ENCODE measurements around the gene PTPRK. TPM values are rescaled to one million over a fixed set of nuclear protein-coding genes. Genes with fewer than 3 reads are reported as not detected.

Gene PTPRK
- total and polyA plus RNA-seq, 2 experiments from 2014 or later = 26.9 to 56.4 TPM

DNA sequence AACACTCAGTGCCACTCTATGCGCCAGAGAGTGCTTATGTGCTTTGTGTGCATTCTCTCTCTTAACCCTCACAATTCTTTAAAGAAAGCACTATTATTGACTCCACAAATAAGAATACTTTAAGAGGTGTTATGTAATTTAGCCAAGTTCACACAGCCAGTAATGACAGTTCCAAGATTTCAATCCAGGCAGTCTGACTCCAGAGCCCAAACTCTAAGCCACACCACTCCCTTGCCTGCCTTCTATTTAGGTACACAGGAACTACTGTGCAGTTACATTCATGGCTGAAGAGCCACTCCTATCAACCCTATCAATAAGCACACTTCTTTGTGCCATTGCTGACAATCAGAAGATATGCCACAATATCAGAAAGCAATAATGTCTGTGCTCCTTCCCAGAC, 93.3 kb downstream of the PTPRK start:
- no peak for DNase-seq (ENCODE audit: low spot score)
- Mint-ChIP-seq H3K9me3 (no peaks in the 10 kb centered on the region), H3K4me1 (peaks cover 20% of the 10 kb centered on the region), H3K4me3 (no peak overlapping the region), H3K27ac (no peak overlapping the region), H3K36me3 (ENCODE audit: low read depth) (no peaks in the 10 kb centered on the region), H3K27me3 (ENCODE audit: insufficient read depth, low read depth, poor library complexity) (peaks cover 2% of the 10 kb centered on the region)
- H3K27ac ChIP-seq (ENCODE audit: low read depth) = no peak overlapping the region
- no peaks in the 10 kb centered on the region for H3K9me2 ChIP-seq (ENCODE audit: insufficient read depth)
- no peaks in the 10 kb centered on the region for H3K27me3 ChIP-seq (ENCODE audit: insufficient read depth)
- no peaks in the 10 kb centered on the region for H3K36me3 ChIP-seq (ENCODE audit: insufficient read depth)
- H3K4me3 ChIP-seq = no peak overlapping the region
- H2AFZ ChIP-seq = no peak overlapping the region
- peaks cover 6% of the 10 kb centered on the region; the same call in 1 of the 2 replicates for H4K20me1 ChIP-seq (replicated peaks; ENCODE audit: insufficient read depth)
- no peaks in the 10 kb centered on the region for H3F3A ChIP-seq (replicated peaks; ENCODE audit: low read depth)
- peaks cover 29% of the 10 kb centered on the region for H3K79me2 ChIP-seq (replicated peaks; ENCODE audit: insufficient read depth)
- no peak for ATAC-seq
- TF ChIP-seq EZH2phosphoT487 (IDR thresholded peaks at IDR 0.05; ENCODE audit: unreplicated experiment) (no peak), POLR2AphosphoS5 (IDR thresholded peaks at IDR 0.05; ENCODE audit: low read depth) (no peak), ZNF114 (CRISPR knock-in tag; IDR thresholded peaks at IDR 0.05) (no peak), CREB1 (CRISPR knock-in tag; IDR thresholded peaks at IDR 0.05; ENCODE audit: low read depth) (no peak)
- no peak overlapping the region for H3K4me2 ChIP-seq
- peaks cover 18% of the 10 kb centered on the region for H3K4me1 ChIP-seq (ENCODE audit: insufficient read depth)

DNA sequence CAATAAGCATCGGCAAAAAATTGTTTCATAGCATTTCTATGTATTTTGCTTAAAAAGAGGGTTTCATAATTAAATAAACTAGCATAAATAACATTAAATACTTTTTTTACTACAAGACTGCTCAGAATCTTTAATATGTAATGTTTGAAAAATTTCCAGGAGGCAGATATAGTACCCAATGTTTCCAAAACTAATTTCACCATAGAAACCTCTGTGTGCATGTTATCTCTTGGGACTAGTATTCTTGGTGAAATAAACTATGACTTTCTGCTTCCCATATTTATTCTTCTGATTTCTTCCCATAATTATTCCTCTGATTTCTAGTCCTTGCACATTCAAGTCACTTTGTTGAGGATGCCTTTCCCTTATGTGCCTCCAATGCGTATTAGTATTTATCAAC, 94.5 kb downstream of the PTPRK start:
- Mint-ChIP-seq H3K9me3 (no peaks in the 10 kb centered on the region), H3K36me3 (ENCODE audit: low read depth) (no peaks in the 10 kb centered on the region), H3K27ac (no peak overlapping the region), H3K27me3 (ENCODE audit: insufficient read depth, low read depth, poor library complexity) (peaks cover 2% of the 10 kb centered on the region), H3K4me3 (no peak overlapping the region), H3K4me1 (peaks cover 17% of the 10 kb centered on the region)
- no peaks in the 10 kb centered on the region for H3K9me2 ChIP-seq (ENCODE audit: insufficient read depth)
- H3K27me3 ChIP-seq (ENCODE audit: insufficient read depth) = no peaks in the 10 kb centered on the region
- ATAC-seq = no peak
- DNase-seq (ENCODE audit: low spot score) = no peak
- no peaks in the 10 kb centered on the region for H3K36me3 ChIP-seq (ENCODE audit: insufficient read depth)
- no peak overlapping the region for H3K4me3 ChIP-seq
- no peak overlapping the region for H3K4me2 ChIP-seq
- H3K79me2 ChIP-seq (replicated peaks; ENCODE audit: insufficient read depth) = peaks cover 36% of the 10 kb centered on the region
- no peak overlapping the region for H2AFZ ChIP-seq
- H3K4me1 ChIP-seq (ENCODE audit: insufficient read depth) = peaks cover 10% of the 10 kb centered on the region
- TF ChIP-seq, protein P1, sequence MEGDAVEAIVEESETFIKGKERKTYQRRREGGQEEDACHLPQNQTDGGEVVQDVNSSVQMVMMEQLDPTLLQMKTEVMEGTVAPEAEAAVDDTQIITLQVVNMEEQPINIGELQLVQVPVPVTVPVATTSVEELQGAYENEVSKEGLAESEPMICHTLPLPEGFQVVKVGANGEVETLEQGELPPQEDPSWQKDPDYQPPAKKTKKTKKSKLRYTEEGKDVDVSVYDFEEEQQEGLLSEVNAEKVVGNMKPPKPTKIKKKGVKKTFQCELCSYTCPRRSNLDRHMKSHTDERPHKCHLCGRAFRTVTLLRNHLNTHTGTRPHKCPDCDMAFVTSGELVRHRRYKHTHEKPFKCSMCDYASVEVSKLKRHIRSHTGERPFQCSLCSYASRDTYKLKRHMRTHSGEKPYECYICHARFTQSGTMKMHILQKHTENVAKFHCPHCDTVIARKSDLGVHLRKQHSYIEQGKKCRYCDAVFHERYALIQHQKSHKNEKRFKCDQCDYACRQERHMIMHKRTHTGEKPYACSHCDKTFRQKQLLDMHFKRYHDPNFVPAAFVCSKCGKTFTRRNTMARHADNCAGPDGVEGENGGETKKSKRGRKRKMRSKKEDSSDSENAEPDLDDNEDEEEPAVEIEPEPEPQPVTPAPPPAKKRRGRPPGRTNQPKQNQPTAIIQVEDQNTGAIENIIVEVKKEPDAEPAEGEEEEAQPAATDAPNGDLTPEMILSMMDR (conservative IDR thresholded peaks at IDR 0.05; ENCODE audit: low read depth in 2 of 2) = no peak
- TF ChIP-seq, protein P2, sequence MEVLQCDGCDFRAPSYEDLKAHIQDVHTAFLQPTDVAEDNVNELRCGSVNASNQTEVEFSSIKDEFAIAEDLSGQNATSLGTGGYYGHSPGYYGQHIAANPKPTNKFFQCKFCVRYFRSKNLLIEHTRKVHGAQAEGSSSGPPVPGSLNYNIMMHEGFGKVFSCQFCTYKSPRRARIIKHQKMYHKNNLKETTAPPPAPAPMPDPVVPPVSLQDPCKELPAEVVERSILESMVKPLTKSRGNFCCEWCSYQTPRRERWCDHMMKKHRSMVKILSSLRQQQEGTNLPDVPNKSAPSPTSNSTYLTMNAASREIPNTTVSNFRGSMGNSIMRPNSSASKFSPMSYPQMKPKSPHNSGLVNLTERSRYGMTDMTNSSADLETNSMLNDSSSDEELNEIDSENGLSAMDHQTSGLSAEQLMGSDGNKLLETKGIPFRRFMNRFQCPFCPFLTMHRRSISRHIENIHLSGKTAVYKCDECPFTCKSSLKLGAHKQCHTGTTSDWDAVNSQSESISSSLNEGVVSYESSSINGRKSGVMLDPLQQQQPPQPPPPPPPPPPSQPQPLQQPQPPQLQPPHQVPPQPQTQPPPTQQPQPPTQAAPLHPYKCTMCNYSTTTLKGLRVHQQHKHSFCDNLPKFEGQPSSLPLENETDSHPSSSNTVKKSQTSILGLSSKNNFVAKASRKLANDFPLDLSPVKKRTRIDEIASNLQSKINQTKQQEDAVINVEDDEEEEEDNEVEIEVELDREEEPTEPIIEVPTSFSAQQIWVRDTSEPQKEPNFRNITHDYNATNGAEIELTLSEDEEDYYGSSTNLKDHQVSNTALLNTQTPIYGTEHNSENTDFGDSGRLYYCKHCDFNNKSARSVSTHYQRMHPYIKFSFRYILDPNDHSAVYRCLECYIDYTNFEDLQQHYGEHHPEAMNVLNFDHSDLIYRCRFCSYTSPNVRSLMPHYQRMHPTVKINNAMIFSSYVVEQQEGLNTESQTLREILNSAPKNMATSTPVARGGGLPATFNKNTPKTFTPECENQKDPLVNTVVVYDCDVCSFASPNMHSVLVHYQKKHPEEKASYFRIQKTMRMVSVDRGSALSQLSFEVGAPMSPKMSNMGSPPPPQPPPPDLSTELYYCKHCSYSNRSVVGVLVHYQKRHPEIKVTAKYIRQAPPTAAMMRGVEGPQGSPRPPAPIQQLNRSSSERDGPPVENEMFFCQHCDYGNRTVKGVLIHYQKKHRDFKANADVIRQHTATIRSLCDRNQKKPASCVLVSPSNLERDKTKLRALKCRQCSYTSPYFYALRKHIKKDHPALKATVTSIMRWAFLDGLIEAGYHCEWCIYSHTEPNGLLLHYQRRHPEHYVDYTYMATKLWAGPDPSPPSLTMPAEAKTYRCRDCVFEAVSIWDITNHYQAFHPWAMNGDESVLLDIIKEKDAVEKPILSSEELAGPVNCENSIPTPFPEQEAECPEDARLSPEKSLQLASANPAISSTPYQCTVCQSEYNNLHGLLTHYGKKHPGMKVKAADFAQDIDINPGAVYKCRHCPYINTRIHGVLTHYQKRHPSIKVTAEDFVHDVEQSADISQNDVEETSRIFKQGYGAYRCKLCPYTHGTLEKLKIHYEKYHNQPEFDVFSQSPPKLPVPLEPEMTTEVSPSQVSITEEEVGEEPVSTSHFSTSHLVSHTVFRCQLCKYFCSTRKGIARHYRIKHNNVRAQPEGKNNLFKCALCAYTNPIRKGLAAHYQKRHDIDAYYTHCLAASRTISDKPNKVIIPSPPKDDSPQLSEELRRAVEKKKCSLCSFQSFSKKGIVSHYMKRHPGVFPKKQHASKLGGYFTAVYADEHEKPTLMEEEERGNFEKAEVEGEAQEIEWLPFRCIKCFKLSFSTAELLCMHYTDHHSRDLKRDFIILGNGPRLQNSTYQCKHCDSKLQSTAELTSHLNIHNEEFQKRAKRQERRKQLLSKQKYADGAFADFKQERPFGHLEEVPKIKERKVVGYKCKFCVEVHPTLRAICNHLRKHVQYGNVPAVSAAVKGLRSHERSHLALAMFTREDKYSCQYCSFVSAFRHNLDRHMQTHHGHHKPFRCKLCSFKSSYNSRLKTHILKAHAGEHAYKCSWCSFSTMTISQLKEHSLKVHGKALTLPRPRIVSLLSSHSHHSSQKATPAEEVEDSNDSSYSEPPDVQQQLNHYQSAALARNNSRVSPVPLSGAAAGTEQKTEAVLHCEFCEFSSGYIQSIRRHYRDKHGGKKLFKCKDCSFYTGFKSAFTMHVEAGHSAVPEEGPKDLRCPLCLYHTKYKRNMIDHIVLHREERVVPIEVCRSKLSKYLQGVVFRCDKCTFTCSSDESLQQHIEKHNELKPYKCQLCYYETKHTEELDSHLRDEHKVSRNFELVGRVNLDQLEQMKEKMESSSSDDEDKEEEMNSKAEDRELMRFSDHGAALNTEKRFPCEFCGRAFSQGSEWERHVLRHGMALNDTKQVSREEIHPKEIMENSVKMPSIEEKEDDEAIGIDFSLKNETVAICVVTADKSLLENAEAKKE (CRISPR knock-in tag; IDR thresholded peaks at IDR 0.05) = no peak
- TF ChIP-seq NANOG (IDR thresholded peaks at IDR 0.05; ENCODE audit: borderline replicate concordance) = no peak
- TF ChIP-seq CREB1 (CRISPR knock-in tag; IDR thresholded peaks at IDR 0.05; ENCODE audit: low read depth) = no peak
- TF ChIP-seq EZH2phosphoT487 (IDR thresholded peaks at IDR 0.05; ENCODE audit: unreplicated experiment) = no peak
- TF ChIP-seq EZH2 (IDR thresholded peaks at IDR 0.05; ENCODE audit: low read depth, unreplicated experiment) = no peak
- no peak for TF ChIP-seq JUNB (IDR thresholded peaks at IDR 0.05; ENCODE audit: unreplicated experiment)
- no peak for TF ChIP-seq POLR2AphosphoS5 (IDR thresholded peaks at IDR 0.05; ENCODE audit: low read depth)
- no peaks in the 10 kb centered on the region for H3F3A ChIP-seq (replicated peaks; ENCODE audit: low read depth)
- no peak overlapping the region for H3K27ac ChIP-seq (ENCODE audit: low read depth)
- peaks cover 6% of the 10 kb centered on the region; the same call in 1 of the 2 replicates for H4K20me1 ChIP-seq (replicated peaks; ENCODE audit: insufficient read depth)
